SK-N-SH treated with all-trans-retinoic acid at 6 μM for 48 hours (cell line): Measurements from ENCODE around the gene CFL1.
"Not testable (repeated sequence)": the region's sequence is repeated elsewhere in the genome, so short reads cannot be mapped to it uniquely, and the experiment has no call there.

ENCODE experiments used
- ATAC-seq: fragments of 200-7000 bp; cut with Tn5 transposase; 3 replicates; pipeline ENCODE4 v1.9.1; 2020; ENCODE audit warnings: mild to moderate bottlenecking, moderate library complexity
- ARNTL ChIP-seq: fragments of 450-650 bp; formaldehyde crosslinking; IDR thresholded peaks from 2 replicates; pipeline ENCODE4 v1.5.0; 2020; ENCODE audit warnings: low read depth, mild to moderate bottlenecking, moderate library complexity, borderline replicate concordance
- CSDC2 ChIP-seq: fragments of 250-450 bp; sonication (Bioruptor Pico); IDR thresholded peaks from 2 replicates; pipeline ENCODE4 v1.5.0; 2020; ENCODE audit warnings: mild to moderate bottlenecking, moderate library complexity
- ESRRG ChIP-seq: fragments of 250-450 bp; sonication (Bioruptor Pico); IDR thresholded peaks from 2 replicates; pipeline ENCODE4 v1.6.1; 2021; ENCODE audit warnings: mild to moderate bottlenecking
- GLIS3 ChIP-seq: fragments of 250-450 bp; sonication (Bioruptor Pico); IDR thresholded peaks from 2 replicates; pipeline ENCODE4 v1.5.0; 2020; ENCODE audit warnings: mild to moderate bottlenecking, moderate library complexity
- OSR1 ChIP-seq: fragments of 250-450 bp; sonication (Bioruptor Pico); IDR thresholded peaks from 2 replicates; pipeline ENCODE4 v1.8.0; 2022; ENCODE audit warnings: moderate library complexity, mild to moderate bottlenecking, inconsistent platforms
- PPARA ChIP-seq: fragments of 250-450 bp; sonication (Bioruptor Pico); IDR thresholded peaks from 2 replicates; pipeline ENCODE4 v1.5.0; 2020; ENCODE audit warnings: mild to moderate bottlenecking, borderline replicate concordance
- RARB ChIP-seq: fragments of 250-450 bp; sonication (Bioruptor Pico); IDR thresholded peaks from 2 replicates; pipeline ENCODE4 v1.8.0; 2021; ENCODE audit warnings: mild to moderate bottlenecking, moderate library complexity
- SNAI2 ChIP-seq: fragments of 250-450 bp; sonication (Bioruptor Pico); IDR thresholded peaks from 2 replicates; pipeline ENCODE4 v1.5.0; 2020; ENCODE audit warnings: mild to moderate bottlenecking, moderate library complexity
- TCF4 ChIP-seq: fragments of 250-450 bp; sonication (Bioruptor Pico); IDR thresholded peaks from 2 replicates; pipeline ENCODE4 v1.8.0; 2021; ENCODE audit warnings: mild to moderate bottlenecking, moderate library complexity, borderline replicate concordance
- TOX ChIP-seq: fragments of 250-450 bp; sonication (Bioruptor Pico); IDR thresholded peaks from 2 replicates; pipeline ENCODE4 v1.8.0; 2021; ENCODE audit warnings: mild to moderate bottlenecking, moderate library complexity, borderline replicate concordance
- ZC3H10 ChIP-seq: fragments of 250-450 bp; sonication (Bioruptor Pico); IDR thresholded peaks from 2 replicates; pipeline ENCODE4 v1.5.1; 2021; ENCODE audit warnings: mild to moderate bottlenecking, moderate library complexity
- ZFP3 ChIP-seq: fragments of 250-450 bp; sonication (Bioruptor Pico); IDR thresholded peaks from 2 replicates; pipeline ENCODE4 v1.5.0; 2020; ENCODE audit warnings: mild to moderate bottlenecking, moderate library complexity
- ZFP30 ChIP-seq: fragments of 450-650 bp; formaldehyde crosslinking; IDR thresholded peaks from 2 replicates; pipeline ENCODE4 v1.5.0; 2022; ENCODE audit warnings: mild to moderate bottlenecking, moderate library complexity
- ZNF565 ChIP-seq: fragments of 450-650 bp; formaldehyde crosslinking; conservative IDR thresholded peaks from 2 replicates; pipeline ENCODE4 v1.5.0; 2020; ENCODE audit warnings: low read depth, mild to moderate bottlenecking, moderate library complexity
- ZNF70 ChIP-seq: fragments of 450-650 bp; formaldehyde crosslinking; IDR thresholded peaks from 2 replicates; pipeline ENCODE4 v1.5.0; 2020; ENCODE audit warnings: mild to moderate bottlenecking, moderate library complexity
- ZNF8 ChIP-seq: fragments of 450-650 bp; formaldehyde crosslinking; IDR thresholded peaks from 2 replicates; pipeline ENCODE4 v1.5.0; 2020; ENCODE audit warnings: mild to moderate bottlenecking, moderate library complexity
- TF ChIP-seq, protein P1 (sequence below): fragments of 250-450 bp; sonication (Bioruptor Pico); IDR thresholded peaks from 2 replicates; pipeline ENCODE4 v1.5.1; 2021; ENCODE audit warnings: mild to moderate bottlenecking, moderate library complexity
- TF ChIP-seq, protein P2 (sequence below): fragments of 250-450 bp; sonication (Bioruptor Pico); IDR thresholded peaks from 2 replicates; pipeline ENCODE4 v1.8.0; 2020; ENCODE audit warnings: mild to moderate bottlenecking, moderate library complexity, borderline replicate concordance
- TF ChIP-seq, protein P3 (sequence below): fragments of 250-450 bp; sonication (Bioruptor Pico); IDR thresholded peaks from 2 replicates; pipeline ENCODE4 v1.8.0; 2021; ENCODE audit warnings: low read depth, mild to moderate bottlenecking, moderate library complexity, borderline replicate concordance
- TF ChIP-seq, protein P4 (sequence below): fragments of 250-450 bp; sonication (Bioruptor Pico); IDR thresholded peaks from 2 replicates; pipeline ENCODE4 v1.5.1; 2020; ENCODE audit warnings: low read depth, mild to moderate bottlenecking, moderate library complexity

CFL1 gene

DNA sequence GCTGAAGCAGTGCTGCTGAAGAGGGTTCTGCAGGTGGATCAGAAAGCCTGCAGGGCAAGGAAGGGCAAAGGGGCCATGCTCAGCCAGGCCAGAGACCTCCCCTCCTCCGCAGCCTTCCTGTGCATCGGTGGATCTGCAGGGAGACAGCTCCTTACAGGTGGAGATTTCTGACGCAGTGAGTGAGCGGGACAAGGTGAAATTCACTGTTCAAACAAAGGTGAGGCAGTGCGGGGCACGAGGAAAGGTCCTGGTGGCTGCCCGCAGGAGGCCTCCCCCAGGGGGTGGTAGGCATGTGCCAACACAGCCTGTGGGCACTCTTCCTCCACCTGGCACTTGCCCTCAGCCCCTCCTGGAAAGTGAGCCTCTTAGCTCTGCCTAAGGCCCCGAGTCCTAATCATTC is 8.6 kb downstream of the CFL1 start:
- ATAC-seq, result peak; percentile 7
- TF ChIP-seq ARNTL (CRISPR knock-in tag) (no peak), OSR1 (CRISPR knock-in tag) (no peak), ZNF70 (CRISPR knock-in tag) (no peak), RARB (CRISPR knock-in tag) (no peak), TCF4 (CRISPR knock-in tag) (no peak), SNAI2 (CRISPR knock-in tag) (no peak), ZFP3 (CRISPR knock-in tag) (no peak), ESRRG (CRISPR knock-in tag) (no peak)
- TF ChIP-seq, protein P1, sequence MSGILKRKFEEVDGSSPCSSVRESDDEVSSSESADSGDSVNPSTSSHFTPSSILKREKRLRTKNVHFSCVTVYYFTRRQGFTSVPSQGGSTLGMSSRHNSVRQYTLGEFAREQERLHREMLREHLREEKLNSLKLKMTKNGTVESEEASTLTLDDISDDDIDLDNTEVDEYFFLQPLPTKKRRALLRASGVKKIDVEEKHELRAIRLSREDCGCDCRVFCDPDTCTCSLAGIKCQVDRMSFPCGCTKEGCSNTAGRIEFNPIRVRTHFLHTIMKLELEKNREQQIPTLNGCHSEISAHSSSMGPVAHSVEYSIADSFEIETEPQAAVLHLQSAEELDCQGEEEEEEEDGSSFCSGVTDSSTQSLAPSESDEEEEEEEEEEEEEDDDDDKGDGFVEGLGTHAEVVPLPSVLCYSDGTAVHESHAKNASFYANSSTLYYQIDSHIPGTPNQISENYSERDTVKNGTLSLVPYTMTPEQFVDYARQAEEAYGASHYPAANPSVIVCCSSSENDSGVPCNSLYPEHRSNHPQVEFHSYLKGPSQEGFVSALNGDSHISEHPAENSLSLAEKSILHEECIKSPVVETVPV (CRISPR knock-in tag), result no peak
- TF ChIP-seq, protein P2, sequence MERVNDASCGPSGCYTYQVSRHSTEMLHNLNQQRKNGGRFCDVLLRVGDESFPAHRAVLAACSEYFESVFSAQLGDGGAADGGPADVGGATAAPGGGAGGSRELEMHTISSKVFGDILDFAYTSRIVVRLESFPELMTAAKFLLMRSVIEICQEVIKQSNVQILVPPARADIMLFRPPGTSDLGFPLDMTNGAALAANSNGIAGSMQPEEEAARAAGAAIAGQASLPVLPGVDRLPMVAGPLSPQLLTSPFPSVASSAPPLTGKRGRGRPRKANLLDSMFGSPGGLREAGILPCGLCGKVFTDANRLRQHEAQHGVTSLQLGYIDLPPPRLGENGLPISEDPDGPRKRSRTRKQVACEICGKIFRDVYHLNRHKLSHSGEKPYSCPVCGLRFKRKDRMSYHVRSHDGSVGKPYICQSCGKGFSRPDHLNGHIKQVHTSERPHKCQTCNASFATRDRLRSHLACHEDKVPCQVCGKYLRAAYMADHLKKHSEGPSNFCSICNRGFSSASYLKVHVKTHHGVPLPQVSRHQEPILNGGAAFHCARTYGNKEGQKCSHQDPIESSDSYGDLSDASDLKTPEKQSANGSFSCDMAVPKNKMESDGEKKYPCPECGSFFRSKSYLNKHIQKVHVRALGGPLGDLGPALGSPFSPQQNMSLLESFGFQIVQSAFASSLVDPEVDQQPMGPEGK (CRISPR knock-in tag), result no peak

DNA sequence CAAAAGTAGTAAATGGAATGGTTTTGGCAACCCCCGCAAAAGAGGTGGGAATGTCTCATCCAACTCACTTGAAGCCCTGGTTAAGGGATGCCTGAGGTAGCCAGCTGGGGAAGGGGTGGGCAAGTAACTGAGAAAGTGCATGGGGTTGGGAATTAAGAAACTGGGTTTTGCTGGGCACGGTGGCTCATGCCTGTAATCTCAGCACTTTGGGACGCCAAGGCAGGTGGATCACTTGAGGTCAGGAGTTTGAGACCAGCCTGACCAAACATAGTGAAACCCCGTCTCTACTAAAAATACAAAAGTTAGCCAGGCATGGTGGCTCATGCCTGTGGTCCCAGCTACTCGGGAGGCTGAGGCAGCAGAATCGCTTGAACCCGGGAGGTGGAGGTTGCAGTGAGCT is 9.3 kb downstream of the CFL1 start:
- ATAC-seq, result not testable (repeated sequence)

DNA sequence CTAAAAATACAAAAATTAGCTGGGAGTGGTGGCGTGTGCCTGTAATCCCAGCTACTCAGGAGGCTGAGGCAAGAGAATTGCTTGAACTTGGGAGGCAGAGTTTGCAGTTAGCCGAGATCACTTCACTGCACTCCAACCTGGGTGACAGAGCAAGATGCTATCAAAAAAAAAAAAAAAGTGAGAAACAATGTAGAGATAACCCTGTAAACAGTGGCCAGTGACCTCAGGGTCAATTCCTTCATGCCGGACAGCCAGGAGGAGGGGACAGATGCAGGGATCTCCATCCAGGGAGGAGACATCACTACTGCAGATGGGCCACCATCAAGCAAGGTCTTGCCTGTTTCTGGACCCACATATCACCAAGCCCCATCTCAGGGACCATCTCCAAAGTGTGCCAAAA is 10.2 kb downstream of the CFL1 start:
- TF ChIP-seq, protein P2 (CRISPR knock-in tag), result no peak
- no peak for TF ChIP-seq GLIS3 (CRISPR knock-in tag)
- TF ChIP-seq OSR1 (CRISPR knock-in tag), result no peak
- no peak for TF ChIP-seq ZFP3 (CRISPR knock-in tag)
- no peak for TF ChIP-seq ZNF70 (CRISPR knock-in tag)
- TF ChIP-seq, protein P3, sequence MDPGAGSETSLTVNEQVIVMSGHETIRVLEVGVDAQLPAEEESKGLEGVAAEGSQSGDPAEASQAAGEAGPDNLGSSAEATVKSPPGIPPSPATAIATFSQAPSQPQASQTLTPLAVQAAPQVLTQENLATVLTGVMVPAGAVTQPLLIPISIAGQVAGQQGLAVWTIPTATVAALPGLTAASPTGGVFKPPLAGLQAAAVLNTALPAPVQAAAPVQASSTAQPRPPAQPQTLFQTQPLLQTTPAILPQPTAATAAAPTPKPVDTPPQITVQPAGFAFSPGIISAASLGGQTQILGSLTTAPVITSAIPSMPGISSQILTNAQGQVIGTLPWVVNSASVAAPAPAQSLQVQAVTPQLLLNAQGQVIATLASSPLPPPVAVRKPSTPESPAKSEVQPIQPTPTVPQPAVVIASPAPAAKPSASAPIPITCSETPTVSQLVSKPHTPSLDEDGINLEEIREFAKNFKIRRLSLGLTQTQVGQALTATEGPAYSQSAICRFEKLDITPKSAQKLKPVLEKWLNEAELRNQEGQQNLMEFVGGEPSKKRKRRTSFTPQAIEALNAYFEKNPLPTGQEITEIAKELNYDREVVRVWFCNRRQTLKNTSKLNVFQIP (CRISPR knock-in tag), result no peak
- no peak for TF ChIP-seq ZNF8 (CRISPR knock-in tag)
- TF ChIP-seq ZFP30, result no peak
- TF ChIP-seq, protein P1 (CRISPR knock-in tag), result no peak
- TF ChIP-seq ZNF565 (CRISPR knock-in tag), result no peak
- TF ChIP-seq TOX, result no peak
- no peak for TF ChIP-seq ARNTL (CRISPR knock-in tag)
- ATAC-seq, result no peak

DNA sequence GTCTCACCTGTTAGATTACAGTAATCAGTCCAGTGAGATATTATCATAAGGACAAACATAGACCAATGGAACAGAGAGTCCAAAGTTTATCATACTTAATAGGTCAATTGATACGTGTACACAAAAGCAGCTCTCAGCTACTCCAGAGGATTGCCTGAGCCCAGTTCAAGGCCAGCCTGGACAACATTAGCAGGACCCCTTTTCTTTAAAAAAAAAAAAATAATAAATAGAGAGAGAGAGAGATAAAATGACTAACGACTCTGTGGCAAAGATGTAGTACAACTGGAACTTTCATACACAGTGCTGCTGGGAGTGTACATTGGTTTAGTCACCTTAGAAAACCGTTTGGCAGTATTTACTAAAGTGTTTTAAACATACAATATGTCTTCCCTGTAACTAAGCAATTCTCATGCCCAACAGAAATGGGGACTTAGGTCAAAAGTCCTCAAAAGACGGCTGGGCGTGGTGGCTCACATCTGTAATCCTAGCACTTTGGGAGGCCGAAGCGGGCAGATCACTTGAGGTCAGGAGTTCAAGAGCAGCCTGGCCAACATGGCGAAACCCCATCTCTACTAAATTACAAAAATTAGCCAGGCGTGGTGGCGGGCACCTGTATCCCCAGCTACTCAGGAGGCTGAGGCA is 13.6 kb downstream of the CFL1 start:
- ATAC-seq, result no peak
- TF ChIP-seq ZNF565 (CRISPR knock-in tag), result no peak
- no peak for TF ChIP-seq ARNTL (CRISPR knock-in tag)
- TF ChIP-seq PPARA (CRISPR knock-in tag), result no peak
- TF ChIP-seq, protein P4, sequence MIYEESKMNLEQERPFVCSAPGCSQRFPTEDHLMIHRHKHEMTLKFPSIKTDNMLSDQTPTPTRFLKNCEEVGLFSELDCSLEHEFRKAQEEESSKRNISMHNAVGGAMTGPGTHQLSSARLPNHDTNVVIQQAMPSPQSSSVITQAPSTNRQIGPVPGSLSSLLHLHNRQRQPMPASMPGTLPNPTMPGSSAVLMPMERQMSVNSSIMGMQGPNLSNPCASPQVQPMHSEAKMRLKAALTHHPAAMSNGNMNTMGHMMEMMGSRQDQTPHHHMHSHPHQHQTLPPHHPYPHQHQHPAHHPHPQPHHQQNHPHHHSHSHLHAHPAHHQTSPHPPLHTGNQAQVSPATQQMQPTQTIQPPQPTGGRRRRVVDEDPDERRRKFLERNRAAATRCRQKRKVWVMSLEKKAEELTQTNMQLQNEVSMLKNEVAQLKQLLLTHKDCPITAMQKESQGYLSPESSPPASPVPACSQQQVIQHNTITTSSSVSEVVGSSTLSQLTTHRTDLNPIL (CRISPR knock-in tag), result no peak
- TF ChIP-seq ZC3H10, result no peak
- no peak for TF ChIP-seq TOX
- TF ChIP-seq, protein P1 (CRISPR knock-in tag), result no peak
- no peak for TF ChIP-seq OSR1 (CRISPR knock-in tag)
- TF ChIP-seq, protein P3 (CRISPR knock-in tag), result no peak
- no peak for TF ChIP-seq RARB (CRISPR knock-in tag)
- no peak for TF ChIP-seq GLIS3 (CRISPR knock-in tag)
- TF ChIP-seq CSDC2 (CRISPR knock-in tag), result no peak
- TF ChIP-seq ZNF70 (CRISPR knock-in tag), result no peak
